T-helper 2 cell treated with Interferon-gamma antibody and Interleukin-4, amounts not matched to agents 100 ng/mL and 5 ng/mL, for 36 hours (primary cell): ENCODE results near the gene GSK3A. TPM values are rescaled to one million over a fixed set of nuclear protein-coding genes. Genes with fewer than 3 reads are reported as not detected.
"Not testable (repeated sequence)": the region's sequence is repeated elsewhere in the genome, so short reads cannot be mapped to it uniquely, and the experiment has no call there.

Experiments used
- intact Hi-C: fragments of 100-400 bp; cut with micrococcal nuclease; formaldehyde crosslinking; loops from one replicate; pipeline ENCODE4 v1.15.1; 2023
- total RNA-seq: library from RNA; stranded (reverse); gene quantifications from 2 replicates; pipeline ENCODE4 v1.2.3, GENCODE V29; 2022

The GSK3A gene
- total RNA-seq, 1 donor from 2014 or later: 49.1 TPM

DNA sequence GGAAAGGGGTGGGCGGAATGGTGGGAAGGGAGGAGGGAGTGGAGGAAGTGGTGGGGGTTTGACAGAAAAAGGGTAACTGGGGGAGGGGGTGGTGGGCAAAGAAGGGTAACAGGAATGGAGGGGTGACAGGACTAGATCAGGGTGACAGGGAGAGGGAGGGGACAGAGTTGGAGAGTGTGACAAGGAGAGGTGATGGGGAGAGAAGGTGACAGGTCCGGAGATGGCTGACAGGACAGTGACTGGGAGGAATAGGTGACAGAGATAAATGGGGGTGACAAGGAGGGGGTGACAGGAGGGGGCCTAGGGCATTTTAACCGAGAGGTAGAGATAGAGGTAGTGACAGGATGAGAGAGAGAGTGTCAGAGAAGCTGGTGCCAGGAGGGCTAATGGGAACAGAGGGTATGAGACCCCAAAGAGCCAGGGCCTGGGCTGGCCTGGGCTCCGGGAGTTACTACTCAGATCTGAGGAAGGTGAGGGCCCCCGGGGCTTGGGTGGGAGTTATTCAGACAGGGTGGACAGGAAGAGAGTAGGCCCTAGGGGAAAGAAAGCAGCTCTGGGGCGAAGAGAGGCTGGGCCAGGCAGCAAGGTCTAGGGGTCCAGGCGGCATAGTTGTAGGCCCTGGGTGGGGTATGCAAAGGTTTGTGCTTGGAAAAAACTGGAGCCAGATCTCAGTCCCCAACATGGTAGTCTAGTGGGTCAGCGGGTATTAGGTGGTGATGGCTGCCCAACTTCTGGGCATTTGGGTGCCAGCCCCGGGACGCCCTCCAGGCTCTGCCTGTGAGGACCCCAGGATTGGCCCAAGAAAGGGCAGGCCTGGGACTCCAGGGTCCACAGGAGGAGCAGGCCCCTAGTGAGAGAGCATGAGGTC, 27.3 kb upstream of the GSK3A start:
- intact Hi-C loops: no loop called here

DNA sequence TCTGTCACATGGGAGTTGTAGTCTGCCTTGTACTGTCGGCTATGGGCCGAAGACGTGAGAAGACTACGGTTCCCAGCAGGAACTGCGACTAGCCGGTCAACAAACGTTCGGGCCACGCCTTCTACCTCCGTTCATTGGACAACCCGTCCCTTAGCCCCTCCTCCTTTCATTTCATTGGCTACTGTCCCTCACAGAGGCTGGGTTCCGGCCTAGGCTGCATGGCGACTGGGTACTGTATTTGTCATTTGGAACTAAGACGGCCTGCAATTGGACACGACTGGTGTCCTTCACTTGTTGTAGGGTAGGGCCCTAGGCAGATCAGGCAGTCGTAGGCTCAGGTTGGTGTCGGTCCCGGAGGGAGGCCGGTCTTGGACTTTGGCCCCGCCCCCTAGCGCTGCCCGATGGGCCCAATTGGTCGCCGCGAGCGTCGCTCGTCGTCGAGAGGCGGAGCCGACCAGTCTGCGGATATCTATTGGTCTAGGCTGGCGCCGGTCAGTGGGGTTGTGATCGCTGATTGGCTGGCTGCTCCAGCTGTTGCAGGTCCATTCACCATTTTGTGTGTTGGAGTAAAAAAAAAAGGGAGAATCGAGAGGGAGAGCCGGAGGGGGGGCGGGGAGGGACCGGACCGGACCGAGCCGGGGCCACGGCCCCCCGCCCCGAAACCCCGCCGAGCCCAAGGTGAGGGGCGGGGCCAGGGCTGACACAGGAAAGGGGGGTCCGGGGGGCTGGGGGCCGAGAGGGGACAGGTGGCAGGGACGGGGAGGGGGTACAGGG, 26.5 kb upstream of the GSK3A start, which contains the start of gene CIC:
CIC (plus strand) TSS at position 549 of the 774 bp plus-strand sequence. CDS start 2,532 bp downstream, outside the sequence.
- intact Hi-C loops: loop anchor here (1.0 kb wide), 6 partner anchors 11 to 137 kb away; partner anchors contain the start of genes ERF, POU2F2 and ZNF526

DNA sequence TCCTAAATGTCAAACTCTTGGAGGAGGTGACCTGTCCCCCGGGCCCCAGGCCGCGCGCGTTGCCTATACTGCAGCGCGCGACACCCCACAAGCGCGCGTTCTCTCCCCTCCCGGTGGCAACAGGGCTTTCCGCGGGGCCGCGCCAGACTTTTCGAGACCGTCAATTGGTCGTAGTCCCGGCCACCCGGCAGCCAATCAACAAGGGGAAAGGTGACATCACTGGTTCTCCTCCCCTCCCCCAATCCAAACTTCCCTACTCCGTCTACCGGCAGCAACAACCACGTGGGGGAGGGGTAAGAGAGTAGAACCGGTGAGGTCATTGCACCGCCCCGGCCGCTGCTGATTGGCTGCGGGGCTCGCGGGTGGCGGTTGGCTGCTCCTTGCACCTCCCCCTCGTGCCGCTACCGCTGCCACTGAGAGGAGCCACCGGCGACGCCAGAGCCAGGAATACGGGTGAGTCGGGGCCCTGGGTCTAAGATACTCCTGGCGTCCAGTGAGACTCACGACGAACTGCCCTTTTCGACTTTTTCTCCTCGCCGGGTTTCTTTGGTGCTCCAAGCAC, 25.8 kb upstream of the GSK3A start:
- intact Hi-C loops: loop anchor here (1.0 kb wide), 6 partner anchors 12 to 136 kb away; partner anchors contain the start of genes ERF, POU2F2 and ZNF526

DNA sequence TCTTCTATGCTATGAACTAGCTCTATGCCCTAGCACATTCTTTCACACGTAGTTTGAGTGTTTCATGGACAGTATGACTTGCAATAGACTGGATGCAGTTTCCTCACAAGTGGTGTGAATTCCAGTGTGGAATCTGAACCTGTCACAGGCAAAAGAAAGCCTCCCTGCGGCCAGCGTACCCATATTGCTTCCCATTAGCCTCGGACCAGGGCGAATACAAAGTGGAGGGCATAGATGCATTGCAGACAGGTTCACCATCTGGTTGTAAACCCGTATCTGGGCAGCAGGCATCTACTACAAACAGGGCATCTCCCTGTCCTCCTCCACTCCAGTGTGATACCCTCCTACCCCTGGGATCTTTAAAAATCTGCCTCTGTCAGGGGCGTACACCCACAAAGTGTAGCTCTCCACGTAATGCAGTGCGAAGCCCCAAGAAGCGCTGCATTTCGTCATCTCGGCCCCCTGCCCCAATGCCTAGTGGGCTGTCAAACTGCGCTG, 25.3 kb upstream of the GSK3A start:
- intact Hi-C loops: loop anchor here (1.0 kb wide), 6 partner anchors 12 to 135 kb away; partner anchors contain the start of genes ERF, POU2F2 and ZNF526

DNA sequence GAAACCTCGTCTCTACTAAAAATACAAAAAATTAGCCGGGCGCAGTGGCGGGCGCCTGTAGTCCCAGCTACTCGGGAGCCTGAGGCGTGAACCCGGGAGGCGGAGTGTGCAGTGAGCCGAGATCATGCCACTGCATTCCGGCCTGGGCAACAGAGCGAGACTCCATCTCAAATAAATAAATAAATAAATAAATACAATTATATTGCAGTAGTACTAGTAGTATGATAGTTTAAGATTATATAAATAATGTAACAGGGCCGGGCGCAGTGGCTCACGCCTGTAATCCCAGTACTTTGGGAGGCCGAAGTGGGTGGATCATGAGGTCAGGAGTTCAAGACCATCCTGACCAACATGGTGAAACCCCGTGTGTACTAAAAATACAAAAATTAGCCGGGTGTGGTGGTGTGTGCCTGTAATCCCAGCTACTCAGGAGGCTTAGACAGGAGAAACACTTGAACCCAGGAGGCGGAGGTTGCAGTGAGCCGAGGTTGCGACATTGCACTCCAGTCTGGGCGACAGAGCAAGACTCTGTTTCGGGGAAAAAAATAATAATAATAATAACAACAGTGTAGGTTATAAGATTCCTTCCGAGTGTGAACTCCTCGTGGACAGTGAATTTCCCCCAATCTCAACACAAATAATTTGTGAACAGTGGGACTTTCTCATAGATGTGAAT, 24.7 kb upstream of the GSK3A start:
- intact Hi-C loops: not testable (repeated sequence)

DNA sequence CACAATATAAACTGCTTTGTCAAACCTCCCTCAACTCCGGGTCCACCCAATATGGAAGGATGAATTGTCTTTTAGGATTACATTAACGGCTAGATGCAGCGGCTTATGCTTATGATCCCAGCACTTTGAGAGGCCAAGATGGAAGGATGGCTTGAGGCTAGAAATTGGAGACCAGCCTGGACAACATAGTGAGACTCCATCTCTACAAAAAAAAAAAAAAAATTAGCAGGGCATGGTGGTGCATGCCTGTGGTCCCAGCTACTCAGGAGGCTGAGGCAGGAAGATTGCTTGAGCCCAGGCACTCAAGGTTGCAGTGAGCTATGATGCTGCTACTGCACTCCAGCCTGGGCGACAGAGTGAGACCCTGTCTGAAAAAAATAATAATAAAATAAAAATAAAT, 23.7 kb upstream of the GSK3A start:
- intact Hi-C loops: not testable (repeated sequence)

DNA sequence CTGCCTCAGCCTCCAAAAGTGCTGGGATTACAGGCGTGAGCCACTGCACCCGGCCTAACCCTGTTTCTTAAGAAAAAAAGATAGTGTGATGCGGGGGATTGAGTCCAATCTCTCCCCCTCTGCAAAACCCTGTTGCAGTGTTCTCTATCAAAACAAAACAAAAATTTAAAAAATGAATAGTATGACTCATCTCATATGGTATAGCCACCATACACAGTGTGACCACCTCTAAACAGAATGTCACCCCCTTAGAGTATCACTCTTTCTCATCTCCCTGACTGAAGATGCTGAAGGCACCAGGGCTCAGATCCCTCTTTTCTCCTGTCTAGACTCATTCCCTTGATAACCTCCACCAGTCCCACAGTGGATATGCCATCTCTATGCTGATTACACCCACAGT, 19.4 kb upstream of the GSK3A start:
- intact Hi-C loops: no loop called here

DNA sequence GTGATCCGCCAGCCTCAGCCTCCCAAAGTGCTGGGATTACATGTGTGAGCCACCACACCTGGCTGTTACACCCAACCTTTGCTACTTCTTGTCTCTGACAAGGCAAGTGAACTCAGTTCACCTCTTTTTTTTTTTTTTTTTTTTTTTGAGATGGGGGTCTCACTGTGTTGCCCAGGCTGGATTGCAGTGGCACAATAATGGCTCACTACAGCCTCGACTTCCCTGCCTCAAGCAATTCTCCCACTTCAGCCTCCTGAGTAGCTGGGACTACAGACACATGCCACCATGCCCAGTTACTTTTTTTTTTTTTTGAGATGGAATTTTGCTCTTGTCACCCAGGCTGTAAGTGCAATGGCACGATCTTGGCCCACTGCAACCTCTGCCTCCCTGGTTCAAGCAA, 15.4 kb upstream of the GSK3A start:
- intact Hi-C loops: not testable (repeated sequence)

DNA sequence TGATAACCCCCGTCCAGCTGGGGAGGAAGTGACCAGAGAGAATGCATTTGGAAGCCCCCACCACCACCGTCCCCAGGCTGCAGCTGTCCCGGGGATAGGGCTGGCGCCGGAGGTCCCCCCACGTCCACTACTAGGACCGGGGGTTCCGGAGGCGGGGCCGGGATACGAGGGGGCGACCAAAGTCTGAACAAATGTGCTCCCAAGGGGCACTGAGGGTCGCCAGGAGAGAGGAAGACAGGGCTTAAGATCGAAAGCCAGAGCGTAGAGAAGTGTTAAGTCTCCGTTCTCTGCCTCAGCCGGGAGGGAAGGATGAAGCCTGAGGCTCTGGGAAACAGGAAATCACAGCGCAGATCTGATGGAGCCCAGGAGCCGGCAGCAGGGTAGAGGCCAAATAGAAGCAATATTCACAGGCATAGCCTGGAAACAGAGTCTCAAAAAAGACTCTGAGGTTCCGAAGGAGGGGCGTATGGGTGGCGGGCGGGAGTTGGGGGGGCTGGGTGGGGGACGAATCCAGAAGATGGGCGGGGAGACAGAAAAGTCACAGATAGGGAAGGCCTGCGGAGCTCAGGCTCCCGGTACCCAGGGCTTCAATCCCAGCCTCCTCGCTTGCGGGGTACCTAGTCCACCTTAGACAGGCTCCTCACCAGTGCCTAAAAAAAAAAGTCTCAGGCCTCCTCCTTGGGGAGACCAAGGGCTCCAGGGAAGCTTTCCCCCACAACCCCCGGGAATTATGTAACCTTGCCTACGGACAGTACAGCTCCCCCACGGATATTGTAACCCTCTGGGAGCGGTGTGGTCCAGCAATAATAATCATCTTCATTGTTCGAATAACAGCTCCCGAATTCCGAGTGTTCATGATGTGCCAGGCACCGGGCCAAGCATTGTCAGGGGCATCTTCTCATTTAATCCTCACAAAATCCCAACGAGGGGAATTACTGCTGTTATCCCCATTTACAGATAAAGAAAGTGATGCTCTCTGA, 13.7 kb upstream of the GSK3A start:
- intact Hi-C loops: loop anchor here (1.0 kb wide), 1 partner anchor 12 kb away; no protein-coding TSS in a partner anchor

DNA sequence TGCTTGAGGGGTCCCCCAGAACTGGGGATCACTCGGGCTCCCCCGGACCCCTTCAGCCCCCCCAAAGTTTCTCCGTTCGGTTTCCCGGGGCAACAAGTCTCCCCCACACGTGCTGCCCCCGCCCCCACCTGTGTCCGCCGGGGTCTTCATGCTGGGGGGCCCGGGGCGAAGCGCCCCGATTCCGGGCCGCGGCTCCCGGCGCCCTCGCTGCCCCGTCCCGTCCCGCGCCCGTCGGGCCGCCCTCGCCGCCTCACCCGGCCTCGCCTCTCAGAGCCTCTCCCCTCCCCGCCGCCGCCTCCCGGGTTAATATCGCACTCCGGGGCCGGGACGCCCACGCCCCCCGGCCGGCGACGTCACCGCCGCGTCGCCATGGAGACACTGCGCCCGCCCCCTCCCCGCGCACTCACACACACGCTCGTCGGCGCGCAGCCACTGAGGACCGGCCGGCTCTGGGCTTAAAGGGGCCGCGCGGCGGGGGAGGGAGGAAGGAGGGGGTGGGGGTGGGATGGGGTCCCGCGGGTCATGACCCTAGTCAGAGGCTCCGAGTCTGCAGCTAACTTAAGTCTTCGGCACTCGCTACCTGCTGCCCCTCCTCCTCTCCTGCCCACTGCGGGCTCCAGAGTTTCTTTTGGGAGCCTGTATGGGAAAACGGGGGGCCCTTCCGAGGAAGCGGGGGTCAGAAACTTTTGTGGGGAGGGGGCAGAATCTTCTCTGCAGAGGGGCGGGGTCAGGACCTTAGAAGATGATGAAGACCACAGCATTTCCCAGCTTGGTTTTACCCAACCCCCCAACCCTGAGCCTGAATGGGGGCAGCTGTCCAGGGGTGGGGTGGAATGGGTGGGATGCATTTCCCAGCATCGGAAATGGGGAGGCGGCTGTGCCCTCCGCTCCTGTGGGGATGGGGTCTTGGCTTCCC, 12.7 kb upstream of the GSK3A start, which contains the start of gene ERF:
ERF (minus strand) TSS at position 279 of the 916 bp plus-strand sequence; CDS start at position 150, 129 bp downstream.
- intact Hi-C loops: loop anchor here (1.0 kb wide), 2 partner anchors 13 to 28 kb away; no protein-coding TSS in a partner anchor

DNA sequence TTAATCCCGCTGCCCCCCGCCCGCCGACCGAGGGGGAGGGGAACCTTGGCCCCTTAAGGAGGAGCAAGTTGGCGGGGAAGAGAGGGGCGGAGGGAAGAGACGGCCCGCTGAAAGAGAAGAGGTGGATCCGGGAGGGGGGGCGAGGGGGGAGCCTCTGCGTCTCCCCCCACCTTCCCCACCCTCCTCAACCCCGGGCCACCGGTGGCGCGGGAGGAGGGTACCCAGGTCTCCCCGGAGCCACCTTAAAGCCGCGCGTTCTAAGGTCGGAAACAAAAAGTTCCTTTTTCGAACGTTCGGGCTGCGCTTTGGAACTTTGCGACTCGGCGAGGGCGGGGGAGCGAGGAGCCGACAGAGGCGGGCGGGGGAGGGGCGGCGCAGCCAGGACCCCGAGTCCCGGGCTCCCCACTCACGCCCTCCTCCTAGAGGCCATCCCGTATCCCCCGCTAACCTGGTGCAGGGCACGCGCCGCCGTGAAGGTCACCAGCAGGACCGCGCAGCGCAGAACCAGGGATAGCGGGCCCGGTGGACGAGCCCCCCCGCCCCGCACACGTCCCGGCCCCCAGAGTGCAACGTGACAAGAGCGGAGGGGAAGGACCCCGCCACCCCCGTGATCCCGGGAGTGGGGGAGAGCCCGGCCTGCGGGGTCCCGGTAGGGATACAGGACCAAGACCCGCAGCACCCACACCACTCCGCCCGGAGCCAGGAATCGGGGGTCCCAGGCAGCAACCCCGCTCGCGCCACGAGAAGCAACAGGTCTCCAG, 11.9 kb upstream of the GSK3A start:
- intact Hi-C loops: loop anchor here (1.0 kb wide), 1 partner anchor 29 kb away; no protein-coding TSS in a partner anchor

DNA sequence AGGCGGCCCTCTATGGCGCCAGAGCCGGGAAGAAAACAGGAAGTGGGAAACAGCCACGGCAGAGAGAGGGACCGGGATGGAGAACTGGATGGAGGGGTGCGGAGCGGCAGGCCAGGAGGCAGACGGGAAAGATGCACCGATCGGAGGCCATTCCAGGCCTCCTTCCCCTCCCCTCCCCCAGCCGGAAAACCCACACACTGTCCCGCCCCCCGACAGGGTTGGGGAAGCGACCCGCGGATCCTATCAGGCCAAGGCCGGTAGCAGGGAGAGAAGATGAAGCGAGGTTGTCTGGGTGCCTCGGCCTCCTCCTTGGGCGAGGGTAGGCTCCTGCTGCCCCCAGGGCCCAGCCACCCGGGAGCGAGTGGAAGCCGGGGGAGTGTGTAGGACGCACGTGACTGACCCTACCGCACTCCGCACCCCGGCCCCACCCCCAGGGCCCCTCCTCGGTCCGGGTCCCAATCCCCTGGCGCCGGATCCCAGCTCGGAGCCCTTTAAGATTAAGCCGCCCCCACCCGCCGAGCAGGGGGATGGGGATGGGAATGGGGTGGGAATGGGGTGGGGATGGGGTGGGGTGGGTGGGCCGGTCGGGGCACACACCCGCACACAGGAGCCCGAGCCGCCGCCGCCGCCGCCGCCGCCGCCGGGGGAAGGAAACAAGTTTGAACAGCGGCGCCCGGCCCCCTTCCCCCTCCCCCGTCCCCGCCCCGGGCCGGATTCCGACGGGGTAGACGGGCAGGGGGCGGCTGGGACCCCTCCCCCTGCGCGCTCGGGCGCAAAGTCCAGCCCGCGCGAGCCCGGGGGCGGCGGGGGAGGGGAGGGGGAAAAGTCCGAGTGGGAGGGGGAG, 11.1 kb upstream of the GSK3A start:
- intact Hi-C loops: loop anchor here (1.0 kb wide), 2 partner anchors 9 to 30 kb away; no protein-coding TSS in a partner anchor

DNA sequence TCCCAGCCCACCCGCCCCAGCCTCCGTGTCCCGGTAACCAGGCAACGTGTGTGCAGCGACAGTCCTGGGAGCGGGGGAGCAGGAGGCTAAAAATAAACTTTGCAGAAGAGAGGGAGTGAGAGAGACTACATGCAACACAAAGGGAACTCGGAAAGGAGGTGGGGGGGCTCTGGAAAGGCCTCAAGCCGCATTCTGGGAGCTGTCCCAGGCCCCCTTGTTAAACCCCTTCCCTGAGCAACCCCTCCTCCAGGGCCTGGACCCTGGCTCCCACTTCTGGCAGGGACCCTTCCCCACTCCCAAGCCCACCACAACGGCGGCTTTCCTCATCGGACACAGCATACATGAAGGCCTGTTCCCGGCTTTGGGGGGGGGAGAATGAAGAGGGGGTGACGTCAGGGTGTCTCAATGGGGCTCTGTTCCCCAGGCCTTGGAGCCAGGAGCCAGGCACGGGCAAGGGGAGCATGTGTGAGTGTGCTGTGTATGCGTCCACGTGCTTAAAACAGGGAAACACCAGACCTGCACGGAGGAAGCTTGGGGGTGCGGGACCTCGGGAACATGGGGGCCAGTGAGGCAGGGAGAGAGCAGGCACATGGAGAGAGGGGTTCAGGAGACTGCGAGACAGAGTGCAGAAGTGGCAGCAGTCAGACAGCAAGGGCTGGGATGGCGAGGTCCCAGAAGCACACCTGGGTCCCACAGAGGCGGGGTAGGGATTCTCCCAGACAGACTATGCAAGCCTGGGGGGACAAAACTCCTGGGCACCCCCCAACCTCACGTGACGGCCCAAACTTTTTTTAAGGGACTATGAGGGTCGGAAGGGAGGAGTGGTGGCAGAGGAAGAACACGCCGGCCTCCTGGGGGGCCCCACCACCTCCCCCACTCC, 10.2 kb upstream of the GSK3A start:
- intact Hi-C loops: loop anchor here (1.0 kb wide), 1 partner anchor 8 kb away; no protein-coding TSS in a partner anchor

DNA sequence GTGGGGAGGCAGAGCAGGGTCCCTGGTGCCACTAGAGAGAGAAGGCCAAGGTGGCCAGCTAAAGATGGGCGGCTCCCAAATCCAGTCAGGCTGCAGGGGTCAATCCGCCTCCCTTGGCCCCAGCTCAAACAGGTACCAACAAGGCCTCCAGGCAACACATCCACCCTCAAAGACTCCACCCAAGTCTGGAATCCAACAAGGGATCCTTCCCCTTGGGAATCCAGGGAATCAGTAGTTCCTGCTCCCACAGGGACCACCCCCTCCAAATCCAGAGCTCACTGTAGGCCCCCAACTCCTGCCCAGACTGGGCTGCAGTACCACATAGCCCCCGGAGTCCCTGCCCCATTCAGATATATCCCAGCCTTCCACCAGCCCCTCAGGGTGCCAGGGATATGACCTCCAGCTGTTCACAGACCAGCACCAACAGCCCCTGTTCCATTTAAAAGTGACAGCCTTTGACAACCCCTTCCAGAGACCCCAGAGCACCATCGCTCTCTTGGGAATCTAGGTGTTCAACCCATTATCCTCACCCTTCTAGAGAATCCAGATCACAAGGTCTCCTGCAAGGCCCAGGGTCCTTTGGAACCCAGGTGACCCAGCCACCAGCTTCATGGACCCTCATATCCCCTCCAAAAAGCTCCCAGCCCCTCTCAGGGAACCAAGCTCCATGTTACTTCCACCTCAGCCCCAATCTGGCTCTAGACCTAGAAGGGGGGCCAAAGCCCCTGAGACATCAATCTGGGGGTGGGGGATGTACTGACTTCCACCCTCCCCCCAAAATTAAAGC, 9.4 kb upstream of the GSK3A start:
- intact Hi-C loops: no loop called here
